Measurements from ENCODE around the gene DRICH1.
"Not testable (repeated sequence)": the region's sequence is repeated elsewhere in the genome, so short reads cannot be mapped to it uniquely, and the experiment has no call there.

DRICH1 gene

DNA sequence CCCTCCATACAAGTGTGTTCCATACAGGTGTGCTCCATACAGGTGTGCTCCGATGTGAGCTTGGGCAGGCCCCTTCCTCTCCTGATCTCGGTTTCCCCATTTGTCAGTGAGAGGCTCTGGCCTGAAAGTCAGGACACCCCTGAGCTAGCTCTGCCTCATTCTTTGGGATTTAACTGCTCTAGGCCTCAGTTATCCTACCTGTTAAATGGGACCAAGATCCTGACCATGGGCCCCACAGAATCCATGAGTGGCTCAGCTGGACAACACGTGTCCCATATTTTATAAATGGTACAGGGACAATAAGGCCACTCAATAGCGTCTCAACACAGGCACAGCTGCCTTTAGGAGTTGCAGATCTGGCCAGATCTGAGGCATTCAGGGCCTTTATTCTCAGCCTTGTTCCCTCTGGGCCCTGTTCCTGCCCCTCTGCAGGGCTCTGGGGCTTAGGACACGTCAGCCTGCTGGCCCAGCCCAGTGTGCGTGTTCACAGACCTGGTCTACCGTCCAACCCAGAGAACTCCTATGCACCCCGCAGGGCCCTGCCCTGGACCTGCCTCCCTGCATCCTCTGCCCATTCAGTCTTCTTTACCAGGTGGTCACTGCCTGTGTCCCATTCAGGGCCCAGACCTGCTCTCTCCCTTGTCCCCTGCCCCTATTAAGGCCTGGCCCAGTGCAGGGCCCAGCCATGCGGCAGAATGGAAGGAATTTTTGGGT is 33.2 kb downstream of the DRICH1 start:
- no peak for DNase-seq (ENCODE audit: low read depth, low spot score)

GRCh38 chr22:23597576-23598268 is 34.4 kb downstream of the DRICH1 start:
- DNase-seq (ENCODE audit: low read depth, low spot score): not testable (repeated sequence)

- not testable (repeated sequence) for DNase-seq (ENCODE audit: low read depth, low spot score)
These were observed 36.2 kb downstream of the DRICH1 start for GRCh38 chr22:23595904-23596303.

- no peak for DNase-seq (ENCODE audit: low read depth, low spot score)
These were observed 40.3 kb downstream of the DRICH1 start for GRCh38 chr22:23591846-23592245.

DNA sequence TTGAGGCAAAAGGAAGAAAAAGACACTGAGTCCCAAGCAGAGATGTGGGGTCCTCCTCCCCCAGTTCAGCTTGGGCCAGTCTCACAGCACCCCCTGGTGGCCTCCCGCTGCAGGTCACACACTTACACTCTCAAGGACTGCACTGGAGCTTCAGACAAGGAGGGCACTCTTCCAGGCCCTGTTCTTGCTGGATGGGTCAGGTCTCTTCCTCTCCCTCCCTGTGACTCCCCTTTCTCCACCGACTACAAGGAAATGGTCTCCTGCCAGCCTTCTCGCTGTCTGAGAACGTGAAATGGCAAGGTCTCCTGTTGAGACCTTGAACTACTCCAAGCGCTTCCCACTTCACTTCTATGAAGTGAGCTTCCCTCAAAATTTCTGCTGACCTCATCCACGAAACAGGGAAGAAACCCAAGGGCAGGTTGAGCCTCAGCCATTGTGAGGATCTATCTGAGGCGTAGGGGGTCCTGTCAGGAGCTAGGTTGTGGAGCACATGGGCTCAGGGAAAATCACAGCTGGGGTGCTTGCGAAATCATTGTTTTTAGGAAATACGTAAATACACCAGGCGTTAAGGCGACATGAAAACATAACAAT is 40.8 kb downstream of the DRICH1 start:
- DNase-seq (ENCODE audit: low read depth, low spot score): peak; percentile 76

DNA sequence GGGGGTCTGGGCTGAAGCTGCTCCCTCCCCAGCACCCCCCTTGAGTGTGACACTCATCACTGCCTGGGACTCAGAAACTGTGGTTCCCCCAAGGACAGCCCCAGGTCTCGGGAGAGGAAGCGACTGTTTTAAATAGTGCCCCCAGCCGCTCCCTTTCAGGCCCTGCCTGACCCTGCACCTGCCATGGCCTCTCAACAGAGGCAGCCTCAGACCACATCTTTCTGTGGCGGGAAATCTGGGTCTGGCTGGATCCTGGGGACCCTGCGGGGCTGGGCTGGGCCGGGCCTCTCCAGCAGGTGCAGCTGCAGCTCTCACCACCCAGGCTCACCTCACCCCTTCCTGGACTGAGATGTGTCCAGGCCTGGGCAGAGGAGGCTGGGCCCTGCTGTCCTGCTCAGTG is 48.3 kb downstream of the DRICH1 start:
- no peak for DNase-seq (ENCODE audit: low read depth, low spot score)

- no peak for DNase-seq (ENCODE audit: low read depth, low spot score)
These were observed 49.0 kb downstream of the DRICH1 start for GRCh38 chr22:23583153-23583552.

DNA sequence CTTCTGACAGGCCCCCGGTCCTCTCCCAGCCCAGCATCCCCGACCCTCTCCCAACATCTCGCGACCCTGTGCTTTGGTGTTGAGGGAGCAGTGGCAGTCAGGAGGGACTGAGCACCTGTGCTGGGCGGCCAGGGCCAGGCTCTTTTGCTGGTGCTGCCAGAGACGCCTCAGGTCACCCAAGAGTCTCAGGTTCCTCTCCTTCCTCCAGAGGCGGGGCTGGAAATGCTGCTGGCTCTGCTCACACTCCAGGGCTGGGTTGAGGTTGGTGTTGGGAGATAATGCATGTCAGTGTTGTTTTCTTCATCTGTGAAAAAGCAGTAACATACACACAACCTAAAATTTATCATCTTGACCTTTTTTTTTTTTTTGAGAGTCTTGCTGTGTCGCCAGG is 50.9 kb downstream of the DRICH1 start:
- DNase-seq (ENCODE audit: low read depth, low spot score): no peak

DNA sequence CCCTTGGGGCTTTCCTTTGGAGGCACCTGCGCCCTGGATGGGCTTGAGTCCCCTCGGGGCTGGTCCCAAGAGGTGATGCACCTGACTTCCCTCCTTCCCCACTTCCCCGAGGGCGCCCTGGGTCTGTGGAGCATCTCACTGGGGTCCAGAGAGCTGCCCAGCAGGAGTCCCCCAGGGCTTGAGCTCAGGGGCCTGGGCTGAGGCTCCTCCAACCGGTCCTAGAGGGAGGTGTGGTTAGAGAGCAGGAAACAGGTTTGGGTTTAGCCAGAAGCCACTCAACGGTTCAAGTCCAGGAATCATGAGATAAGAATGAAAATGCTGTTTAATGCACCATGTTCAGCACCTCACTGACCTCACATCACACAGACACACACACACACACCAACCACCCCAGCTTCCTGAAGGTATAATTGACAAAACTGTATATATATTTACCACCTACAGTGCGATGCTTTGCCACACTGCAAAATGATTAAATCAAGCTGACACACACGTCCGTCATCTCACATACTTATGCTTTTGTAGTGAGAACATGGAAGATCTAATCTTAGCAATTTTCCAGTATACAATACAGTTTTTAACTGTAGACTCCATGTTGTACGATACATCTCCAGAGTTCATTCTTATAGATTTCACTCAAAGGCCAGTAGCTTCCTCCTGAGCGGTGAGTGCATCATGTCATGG is 51.4 kb downstream of the DRICH1 start:
- DNase-seq (ENCODE audit: low read depth, low spot score): no peak

- no peak for DNase-seq (ENCODE audit: low read depth, low spot score)
These were observed 52.1 kb downstream of the DRICH1 start, which contains the start of gene IGLL1 for GRCh38 chr22:23579870-23580575. IGLL1 (minus strand) TSS chr22:23580290; CDS start chr22:23580190, 100 bp downstream.

- no peak for DNase-seq (ENCODE audit: low read depth, low spot score)
These were observed 52.8 kb downstream of the DRICH1 start for GRCh38 chr22:23579280-23579679.

DNA sequence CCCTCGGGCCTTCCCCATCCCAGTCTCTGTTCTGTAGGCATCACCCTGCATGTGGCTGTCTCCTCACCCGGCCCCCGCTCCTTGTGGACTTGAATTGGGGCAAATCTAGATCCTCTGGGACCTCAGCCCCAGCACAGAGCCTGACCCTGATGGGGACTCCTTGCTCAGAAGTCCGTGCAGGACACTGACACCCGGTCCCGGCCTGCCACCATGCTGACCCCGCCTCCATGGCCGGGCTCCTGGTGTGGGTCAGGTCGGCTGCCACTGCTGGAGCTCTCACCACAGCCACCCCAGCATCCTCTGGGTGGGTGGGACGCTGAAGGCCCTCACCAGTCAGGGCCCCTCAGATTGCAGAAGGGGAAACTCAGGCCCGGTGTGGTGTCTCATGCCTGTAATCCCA is 53.8 kb downstream of the DRICH1 start:
- no peak for DNase-seq (ENCODE audit: low read depth, low spot score)

GRCh38 chr22:23576681-23577080 is 55.4 kb downstream of the DRICH1 start:
- no peak for DNase-seq (ENCODE audit: low read depth, low spot score)

GRCh38 chr22:23575601-23576000 is 56.5 kb downstream of the DRICH1 start:
- DNase-seq (ENCODE audit: low read depth, low spot score): no peak

DNA sequence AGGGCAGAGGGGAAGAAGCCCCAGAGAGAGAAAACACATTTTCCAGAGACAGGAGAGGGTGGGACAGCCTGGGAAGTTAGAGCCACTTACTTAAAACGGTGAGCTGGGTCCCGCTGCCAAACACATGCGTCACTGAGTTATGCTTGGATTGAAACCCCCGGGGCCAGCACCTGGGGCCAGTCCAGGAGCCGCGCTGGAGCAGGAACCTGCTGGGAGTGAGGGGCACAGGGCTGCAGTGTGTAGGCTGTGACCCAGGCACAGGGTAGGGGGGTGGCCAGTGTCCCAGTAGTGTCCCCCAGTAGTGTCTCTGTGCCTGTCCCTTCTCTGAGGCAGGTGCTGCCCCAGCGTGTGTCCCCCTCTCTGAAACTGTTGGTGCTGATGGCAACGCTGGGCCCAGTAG is 57.2 kb downstream of the DRICH1 start:
- DNase-seq (ENCODE audit: low read depth, low spot score): no peak

GRCh38 chr22:23574371-23574811 is 57.7 kb downstream of the DRICH1 start:
- no peak for DNase-seq (ENCODE audit: low read depth, low spot score)

DNA sequence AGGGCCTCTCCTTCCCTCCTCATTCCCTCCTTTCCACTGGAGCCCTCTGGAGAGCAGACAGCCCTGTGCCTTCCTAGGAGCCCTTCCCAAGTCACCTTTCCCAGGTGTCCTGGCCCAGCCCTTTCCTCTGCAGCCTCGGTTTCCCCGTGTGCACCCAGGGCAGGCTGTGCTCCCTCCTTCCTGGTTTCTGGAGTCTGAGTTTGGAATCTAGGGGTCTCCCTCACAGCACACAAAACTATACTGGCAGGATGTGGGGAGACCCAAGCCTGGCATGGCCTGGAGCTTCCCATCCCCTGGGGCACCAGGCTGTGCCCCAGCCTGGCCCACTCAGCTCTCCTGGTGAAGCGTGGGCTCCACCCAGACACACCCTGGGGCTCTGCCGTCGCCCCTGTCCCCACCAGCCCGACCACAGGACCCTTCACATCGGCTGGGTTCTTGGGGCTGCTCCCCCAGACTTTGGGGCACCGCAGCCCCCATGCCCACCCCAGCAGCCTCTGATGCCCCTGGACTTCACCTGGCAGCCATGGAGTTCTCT is 58.4 kb downstream of the DRICH1 start:
- not testable (repeated sequence) for DNase-seq (ENCODE audit: low read depth, low spot score)

- not testable (repeated sequence) for DNase-seq (ENCODE audit: low read depth, low spot score)
These were observed 59.0 kb downstream of the DRICH1 start for GRCh38 chr22:23573106-23573505.

DNA sequence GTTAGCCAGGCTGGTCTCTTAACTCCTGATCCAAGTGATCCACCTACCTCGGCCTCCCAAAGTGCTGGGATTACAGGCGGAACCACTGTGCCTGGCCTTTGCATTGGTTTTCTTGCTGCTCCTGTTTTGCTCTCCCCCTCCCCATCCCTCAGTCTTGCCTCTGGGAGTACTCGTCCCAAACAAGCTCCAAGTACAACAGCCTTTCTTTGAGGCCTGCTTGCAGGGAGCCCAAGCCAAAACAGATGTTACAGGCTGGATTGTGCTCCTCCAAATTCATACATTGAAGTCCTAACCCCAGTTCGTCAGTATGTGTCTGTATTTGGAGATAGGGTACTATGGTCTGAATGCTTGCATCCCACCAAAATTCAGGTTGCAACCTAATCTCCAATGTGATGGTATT is 60.6 kb downstream of the DRICH1 start:
- DNase-seq (ENCODE audit: low read depth, low spot score): no peak

GRCh38 chr22:23570681-23571080 is 61.4 kb downstream of the DRICH1 start:
- no peak for DNase-seq (ENCODE audit: low read depth, low spot score)

DNA sequence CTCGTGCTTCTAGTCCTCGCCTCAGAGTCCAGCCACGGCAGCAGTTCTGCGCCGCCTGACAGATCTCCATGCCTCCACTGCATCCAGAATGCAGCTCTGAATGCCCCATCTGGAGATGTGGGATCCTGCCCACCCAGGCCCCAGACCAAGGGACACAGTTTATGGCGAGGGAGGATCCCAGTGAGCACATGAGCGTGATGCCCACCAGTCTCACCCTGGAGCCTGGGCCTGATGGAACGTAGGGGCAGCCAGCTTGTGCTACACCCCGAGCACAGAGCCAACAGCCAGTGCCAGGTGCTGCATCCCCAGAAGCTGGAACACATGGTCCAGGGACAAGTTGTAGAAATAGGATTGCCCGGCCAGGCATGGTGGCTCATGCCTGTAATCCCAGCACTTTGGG is 62.4 kb downstream of the DRICH1 start:
- no peak for DNase-seq (ENCODE audit: low read depth, low spot score)

Data from astrocyte of the hippocampus (primary cell).